Stimulated activated CD8-positive, alpha-beta memory T cell treated with anti-CD3 and anti-CD28 coated beads, Interleukin-7, amount 100 ng/mL, for 48 hours (primary cell): ENCODE data around the gene ATG5.
"Not testable (repeated sequence)": the region's sequence is repeated elsewhere in the genome, so short reads cannot be mapped to it uniquely, and the experiment has no call there.

Experiments used
- DNase-seq, 2 donors: peaks; one replicate each; pipeline ENCODE4 v3.0.0-alpha.2; 2020; ENCODE audit warnings: low read depth in 1 of 2; ENCODE audit errors: extremely low read depth in 1 of 2

The ATG5 gene

GRCh38 chr6:106315765-106316374, 9.7 kb downstream of the ATG5 start:
- no peak for DNase-seq

- DNase-seq: no peak
These were observed 15.7 kb downstream of the ATG5 start for GRCh38 chr6:106309766-106310373.

- DNase-seq: no peak
These were observed 16.6 kb downstream of the ATG5 start for GRCh38 chr6:106308985-106309384.

- no peak for DNase-seq
These were observed 19.8 kb downstream of the ATG5 start for GRCh38 chr6:106305740-106306139.

GRCh38 chr6:106300944-106301343, 24.6 kb downstream of the ATG5 start:
- DNase-seq: no peak

DNA sequence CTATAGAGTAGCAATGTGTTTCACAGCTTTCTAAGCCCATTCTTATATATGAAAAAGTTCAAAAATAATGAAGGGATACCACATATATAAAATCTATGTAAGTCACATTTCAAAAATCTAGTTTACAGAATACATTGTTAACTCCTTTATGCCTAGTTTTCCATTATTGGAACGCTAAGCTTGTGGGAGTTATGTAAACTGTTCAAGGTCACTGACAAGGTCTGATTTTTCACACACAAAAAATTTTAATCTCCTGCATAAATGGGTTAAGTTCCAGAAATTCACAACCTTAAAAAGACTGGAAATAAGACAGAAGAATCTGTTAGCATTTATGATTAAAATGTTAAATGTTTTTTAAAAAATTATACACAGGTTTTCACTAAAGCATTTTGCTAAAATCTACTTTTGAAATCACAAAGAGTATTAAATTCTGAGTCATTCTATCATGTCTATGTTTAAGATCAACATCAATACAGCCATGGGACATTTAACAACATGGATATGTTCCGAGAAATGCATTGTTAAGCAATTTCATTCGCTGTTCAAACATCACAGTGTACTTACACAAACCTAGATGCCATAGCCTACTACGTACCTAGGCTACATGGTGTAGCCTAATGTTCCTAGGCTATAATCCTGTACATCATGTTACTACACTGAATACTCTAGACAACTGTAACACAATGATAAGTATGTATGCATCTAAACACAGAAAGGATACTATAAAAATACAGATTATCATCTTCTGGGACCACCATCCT, 25.4 kb downstream of the ATG5 start:
- DNase-seq: no peak

DNA sequence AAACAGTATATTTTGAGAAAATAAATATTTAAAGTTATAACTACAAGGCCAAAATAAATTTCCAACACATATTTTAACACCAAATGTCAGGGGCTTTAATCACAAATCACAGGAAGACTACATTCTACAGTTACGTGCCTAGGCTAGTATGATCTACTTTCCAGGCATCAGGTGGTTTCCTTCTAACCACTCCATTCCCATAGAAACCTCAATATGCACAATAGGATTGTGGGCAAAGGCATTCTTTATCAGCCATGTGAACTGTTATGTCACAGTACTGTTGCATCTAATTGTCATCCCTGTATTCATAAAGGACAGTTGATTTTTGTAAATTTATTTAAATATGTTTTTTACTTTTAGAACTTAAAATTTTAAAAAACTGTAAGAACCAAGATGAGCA, 32.4 kb downstream of the ATG5 start:
- no peak for DNase-seq

DNA sequence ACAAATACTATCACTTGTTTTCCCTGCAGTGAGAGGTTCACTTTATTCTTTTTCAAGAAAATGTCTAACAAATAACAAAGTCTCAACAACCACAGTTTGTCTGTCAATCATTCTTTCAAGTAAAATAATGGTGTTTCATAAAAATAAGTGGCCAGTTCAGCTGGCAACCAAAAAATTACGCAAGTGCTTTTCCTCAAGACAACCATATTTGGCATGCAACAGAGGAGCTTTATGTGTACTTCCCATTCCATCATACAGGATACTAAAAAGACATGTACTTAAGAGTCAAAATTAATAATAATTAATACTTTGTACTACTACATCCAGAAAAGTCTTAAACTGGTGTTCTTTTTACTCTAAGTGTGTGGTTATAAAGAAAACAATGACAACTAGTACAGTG, 34.6 kb downstream of the ATG5 start:
- no peak for DNase-seq

DNA sequence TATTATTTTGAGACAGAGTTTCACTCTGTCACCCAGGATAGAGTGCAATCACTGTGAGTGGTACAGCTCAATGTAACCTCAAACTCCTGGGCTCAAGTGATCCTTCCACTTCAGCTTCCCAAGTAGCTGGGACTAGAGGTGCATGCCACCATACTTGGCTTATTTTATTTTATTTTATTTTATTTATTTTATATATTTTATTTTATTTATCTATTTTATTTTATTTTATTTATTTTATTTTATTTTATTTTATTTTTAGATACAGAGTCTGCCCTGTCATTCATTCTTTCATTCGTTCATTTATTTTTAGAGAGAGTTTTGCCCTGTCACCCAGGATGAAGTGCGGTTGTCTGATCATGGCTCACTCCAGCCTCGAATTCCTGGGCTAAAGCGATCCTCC, 35.5 kb downstream of the ATG5 start:
- no peak for DNase-seq

DNA sequence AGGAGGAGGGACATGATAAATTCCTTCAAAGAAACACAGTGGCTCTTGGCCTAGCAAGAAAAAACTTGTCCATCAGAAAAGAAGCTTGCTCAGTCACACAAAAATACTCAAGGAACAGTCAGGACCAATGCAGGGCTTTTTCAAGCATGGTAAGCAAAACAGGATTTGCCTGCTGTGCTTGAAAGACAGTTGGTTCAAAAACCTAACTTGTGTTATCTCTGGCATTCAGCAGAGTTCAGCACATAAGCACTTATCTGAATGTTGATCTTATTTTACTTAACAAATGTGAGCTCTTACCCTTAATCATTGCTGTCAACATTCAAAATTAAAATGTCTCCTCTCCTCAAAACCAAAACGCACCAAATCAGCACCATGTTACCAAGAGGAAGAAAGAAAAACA, 38.3 kb downstream of the ATG5 start:
- DNase-seq: no peak

DNA sequence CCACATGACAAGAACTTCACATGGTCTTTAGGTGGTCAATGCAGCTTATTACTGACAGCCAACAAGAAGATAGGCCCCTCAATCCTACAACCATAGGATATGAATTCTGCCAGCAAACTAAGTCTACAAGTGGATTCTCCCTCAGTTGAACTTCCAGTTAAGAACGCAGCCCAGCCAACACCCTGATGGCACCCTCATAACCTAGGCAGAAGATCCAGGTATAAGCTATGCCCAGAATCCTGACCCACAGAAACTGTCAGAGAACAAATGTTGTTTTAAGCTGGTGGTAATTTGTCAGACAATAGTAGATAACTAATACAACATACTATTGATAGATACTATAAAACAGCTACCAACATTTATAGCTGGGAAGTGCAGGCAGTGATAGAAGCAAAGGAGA, 38.8 kb downstream of the ATG5 start:
- no peak for DNase-seq

GRCh38 chr6:106283481-106283880, 42.1 kb downstream of the ATG5 start:
- DNase-seq: no peak

DNA sequence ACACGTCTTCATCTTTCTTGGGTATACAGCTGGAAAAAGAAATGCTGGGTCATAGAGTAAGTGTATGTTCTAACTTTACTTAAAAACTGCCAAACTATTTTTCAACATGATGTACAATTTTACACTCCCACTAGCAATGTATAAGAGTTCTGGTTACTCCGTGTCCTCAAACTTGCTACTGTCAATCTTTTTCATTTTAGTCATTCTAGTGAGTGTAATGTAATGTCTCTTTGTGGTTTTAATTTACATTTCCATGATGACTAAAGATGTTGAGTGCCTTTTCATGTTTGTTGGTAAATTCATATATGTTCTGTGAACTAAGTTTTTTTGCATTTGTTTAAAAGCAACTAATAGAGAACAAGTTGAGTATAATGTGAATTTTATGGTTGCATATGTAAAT, 43.9 kb downstream of the ATG5 start:
- DNase-seq: no peak

- no peak for DNase-seq
These were observed 44.5 kb downstream of the ATG5 start for GRCh38 chr6:106281088-106281487.

DNA sequence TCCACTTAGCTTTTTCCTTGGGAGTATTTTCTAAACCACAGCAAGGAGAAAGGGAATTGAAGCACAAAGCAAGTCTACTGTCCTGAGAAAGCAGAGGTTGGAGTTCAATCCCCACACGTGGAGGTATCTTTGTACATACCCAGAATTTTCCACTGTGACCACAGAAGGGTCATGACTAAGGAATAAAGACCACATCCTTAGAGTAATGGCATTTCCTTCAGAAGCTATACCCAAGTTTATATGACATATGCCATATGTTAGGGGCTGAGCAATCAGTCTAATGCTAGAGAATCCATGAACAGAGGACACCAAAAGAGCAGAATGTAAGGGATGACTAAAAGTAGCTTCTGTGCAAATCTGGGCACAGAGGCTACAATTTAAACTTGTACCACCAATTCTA, 46.4 kb downstream of the ATG5 start:
- DNase-seq: no peak

DNA sequence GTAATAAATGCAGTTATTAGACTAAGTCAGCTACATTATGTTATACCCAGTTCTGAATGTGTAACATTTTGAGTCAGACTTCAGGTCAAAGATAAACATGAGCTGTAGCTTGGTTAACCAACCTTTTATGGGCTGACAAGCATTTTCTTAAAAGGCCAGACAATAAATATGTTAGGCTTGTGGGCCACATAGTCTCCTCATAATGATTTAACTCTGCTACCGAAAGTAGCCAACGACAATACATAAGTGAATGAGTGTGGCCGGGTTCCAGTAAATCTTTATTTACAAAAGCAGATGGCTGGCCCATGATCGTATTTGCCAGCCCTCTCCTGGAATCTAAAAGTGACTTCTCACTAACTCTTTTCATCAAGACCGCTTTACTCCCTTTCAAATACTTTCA, 49.9 kb downstream of the ATG5 start:
- no peak for DNase-seq

- no peak for DNase-seq
These were observed 52.5 kb downstream of the ATG5 start for GRCh38 chr6:106273087-106273486.

DNA sequence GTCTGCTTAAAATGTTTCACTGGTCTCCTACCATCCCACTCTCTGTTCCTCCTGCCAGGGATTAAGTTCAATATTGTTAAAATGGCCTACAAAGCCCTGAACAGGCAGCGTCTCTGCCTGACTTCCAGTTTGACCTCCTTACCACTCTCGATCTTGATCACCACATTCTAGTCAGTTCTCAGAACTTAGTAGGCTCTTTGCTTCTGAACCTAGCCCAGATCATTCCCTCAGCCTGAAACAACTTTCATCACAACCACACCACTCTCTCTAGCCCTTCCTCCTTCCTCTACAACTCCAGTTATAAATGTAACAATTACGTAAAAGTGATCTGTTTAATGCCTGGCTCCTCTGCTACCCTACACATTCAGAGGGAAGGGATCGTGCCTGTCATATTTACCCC, 53.3 kb downstream of the ATG5 start:
- no peak for DNase-seq

DNA sequence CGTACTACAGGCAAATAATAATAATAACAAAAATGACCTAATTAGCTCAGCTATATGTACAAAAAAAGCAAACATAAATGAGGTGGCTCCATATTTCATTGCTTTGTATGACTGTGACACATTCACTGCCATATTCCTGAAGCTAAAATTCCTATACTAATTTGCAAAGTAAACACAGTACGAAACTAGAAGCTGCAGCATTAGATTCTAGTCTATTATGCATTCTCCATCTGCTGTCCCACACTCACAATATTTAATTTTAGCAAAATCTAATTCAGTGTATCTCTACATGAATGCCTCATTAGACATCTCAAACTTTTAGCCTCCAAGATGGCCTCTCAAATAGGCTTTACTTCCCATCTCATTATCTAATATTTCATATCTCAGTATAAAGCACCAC, 55.1 kb downstream of the ATG5 start:
- DNase-seq: no peak

DNA sequence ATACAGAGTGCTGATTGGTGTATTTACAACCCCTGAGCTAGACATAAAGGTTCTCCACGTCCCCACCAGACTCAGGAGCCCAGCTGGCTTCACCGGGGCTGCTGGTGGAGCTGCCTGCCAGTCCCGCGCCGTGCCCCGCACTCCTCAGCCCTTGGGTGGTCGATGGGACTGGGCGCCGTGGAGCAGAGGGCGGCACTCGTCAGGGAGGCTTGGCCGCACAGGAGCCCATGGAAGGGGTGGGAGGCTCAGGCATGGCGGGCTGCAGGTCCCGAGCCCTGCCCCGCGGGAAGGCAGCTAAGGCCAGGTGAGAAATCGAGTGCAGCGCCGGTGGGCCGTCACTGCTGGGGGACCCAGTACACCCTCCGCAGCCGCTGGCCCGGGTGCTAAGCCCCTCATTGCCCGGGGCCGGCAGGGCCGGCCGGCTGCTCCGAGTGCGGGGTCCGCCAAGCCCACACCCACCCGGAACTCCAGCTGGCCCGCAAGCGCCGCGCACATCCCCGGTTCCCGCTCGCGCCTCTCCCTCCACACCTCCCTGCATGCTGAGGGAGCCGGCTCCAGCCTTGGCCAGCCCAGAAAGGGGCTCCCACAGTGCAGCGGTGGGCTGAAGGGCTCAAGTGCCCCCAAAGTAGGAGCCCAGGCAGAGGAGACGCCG, 56.2 kb downstream of the ATG5 start:
- not testable (repeated sequence) for DNase-seq

GRCh38 chr6:106268500-106268899, 57.1 kb downstream of the ATG5 start:
- not testable (repeated sequence) for DNase-seq

- not testable (repeated sequence) for DNase-seq
These were observed 61.1 kb downstream of the ATG5 start for GRCh38 chr6:106264433-106264832.
